H9 (cell line): ENCODE data around the gene NRG2. TPM values are rescaled to one million over a fixed set of nuclear protein-coding genes. Genes with fewer than 3 reads are reported as not detected.

Source experiments
- DNase-seq: peaks from one replicate; pipeline ENCODE4 v3.0.0-alpha.2; 2017
- H2AFZ ChIP-seq: one replicate; pipeline ENCODE4 v1.6.1; 2013; ENCODE audit warnings: mild to moderate bottlenecking, low read length, control low read depth, moderate library complexity
- H2AK5ac ChIP-seq: 2 replicates; pipeline ENCODE4 v1.6.1; 2013; ENCODE audit warnings: low read length, control low read depth, mixed read lengths; ENCODE audit not compliant: insufficient read length
- H2BK120ac ChIP-seq: one replicate; pipeline ENCODE4 v1.6.1; 2013; ENCODE audit warnings: low read depth, mild to moderate bottlenecking, low read length, control low read depth, inconsistent platforms; ENCODE audit not compliant: poor library complexity, severe bottlenecking
- H2BK12ac ChIP-seq: 2 replicates; pipeline ENCODE4 v1.6.1; 2013; ENCODE audit warnings: low read length, control low read depth, mixed read lengths, low read depth; ENCODE audit not compliant: insufficient read length
- H2BK15ac ChIP-seq: 2 replicates; pipeline ENCODE4 v1.6.1; 2013; ENCODE audit warnings: low read depth, low read length, control low read depth
- H2BK20ac ChIP-seq: one replicate; pipeline ENCODE4 v1.6.1; 2013; ENCODE audit warnings: low read depth, mild to moderate bottlenecking, low read length, control low read depth, inconsistent platforms; ENCODE audit not compliant: poor library complexity, severe bottlenecking
- H2BK5ac ChIP-seq: 2 replicates; pipeline ENCODE4 v1.6.1; 2013; ENCODE audit warnings: low read length, control low read depth, mixed read lengths; ENCODE audit not compliant: insufficient read length
- H3K14ac ChIP-seq: 2 replicates; pipeline ENCODE4 v1.6.1; 2013; ENCODE audit warnings: low read length, control low read depth; ENCODE audit not compliant: insufficient read depth
- H3K18ac ChIP-seq: 2 replicates; pipeline ENCODE4 v1.6.1; 2013; ENCODE audit warnings: low read depth, mild to moderate bottlenecking, mixed read lengths, low read length, control low read depth; ENCODE audit not compliant: insufficient read length
- H3K23ac ChIP-seq: 2 replicates; pipeline ENCODE4 v1.6.1; 2013; ENCODE audit warnings: low read length, control low read depth, mixed read lengths, low read depth; ENCODE audit not compliant: insufficient read length
- H3K23me2 ChIP-seq: 2 replicates; pipeline ENCODE4 v1.6.1; 2013; ENCODE audit warnings: low read depth, mild to moderate bottlenecking, mixed read lengths, low read length, control low read depth; ENCODE audit not compliant: insufficient read length, poor library complexity, severe bottlenecking
- H3K27ac ChIP-seq: 2 replicates; pipeline ENCODE4 v1.5.1; 2013; ENCODE audit warnings: low read length, control low read depth, mixed read lengths, low read depth; ENCODE audit not compliant: insufficient read length
- H3K27me3 ChIP-seq: 2 replicates; pipeline ENCODE4 v1.6.1; 2013; ENCODE audit warnings: low read length, control low read depth, inconsistent platforms; ENCODE audit not compliant: insufficient read depth
- H3K4ac ChIP-seq: 2 replicates; pipeline ENCODE4 v1.6.1; 2013; ENCODE audit warnings: low read depth, mild to moderate bottlenecking, control low read depth, inconsistent platforms, low read length, moderate library complexity
- H3K4me1 ChIP-seq: 2 replicates; pipeline ENCODE4 v1.6.1; 2013; ENCODE audit warnings: low read length, control low read depth, inconsistent platforms; ENCODE audit not compliant: insufficient read depth
- H3K4me2 ChIP-seq: 2 replicates; pipeline ENCODE4 v1.6.1; 2013; ENCODE audit warnings: low read length, control low read depth, mixed read lengths; ENCODE audit not compliant: insufficient read length, insufficient read depth
- H3K56ac ChIP-seq: 2 replicates; pipeline ENCODE4 v1.6.1; 2013; ENCODE audit warnings: low read depth, mild to moderate bottlenecking, mixed read lengths, low read length, control low read depth; ENCODE audit not compliant: insufficient read length
- H3K79me1 ChIP-seq: 2 replicates; pipeline ENCODE4 v1.6.1; 2013; ENCODE audit warnings: low read depth, mild to moderate bottlenecking, moderate library complexity, low read length, control low read depth, inconsistent platforms; ENCODE audit not compliant: insufficient read depth, poor library complexity, severe bottlenecking
- H3K79me2 ChIP-seq: 2 replicates; pipeline ENCODE4 v1.6.1; 2013; ENCODE audit warnings: low read length, control low read depth, inconsistent platforms; ENCODE audit not compliant: insufficient read depth
- H3K9ac ChIP-seq: 2 replicates; pipeline ENCODE4 v1.6.1; 2013; ENCODE audit warnings: low read length, control low read depth, mixed read lengths; ENCODE audit not compliant: insufficient read length; ENCODE audit errors: extremely low read depth
- H3K9me3 ChIP-seq: one replicate; pipeline ENCODE4 v1.6.1; 2013; ENCODE audit warnings: low read depth, low read length, inconsistent platforms; ENCODE audit not compliant: control insufficient read depth
- H3T11ph ChIP-seq: one replicate; pipeline ENCODE4 v1.6.1; 2013; ENCODE audit warnings: mild to moderate bottlenecking, low read length, control low read depth, inconsistent platforms
- H4K20me1 ChIP-seq: one replicate; pipeline ENCODE4 v1.6.1; 2013; ENCODE audit not compliant: control insufficient read depth, insufficient read length, insufficient read depth
- H4K5ac ChIP-seq: 2 replicates; pipeline ENCODE4 v1.6.1; 2013; ENCODE audit warnings: low read depth, mild to moderate bottlenecking, mixed read lengths, low read length, control low read depth; ENCODE audit not compliant: insufficient read length
- H4K8ac ChIP-seq: replicated peaks from 2 replicates; pipeline ENCODE4 v1.6.1; 2013; ENCODE audit warnings: low read length, control low read depth, mixed read lengths, low read depth; ENCODE audit not compliant: insufficient read length
- H4K91ac ChIP-seq: 2 replicates; pipeline ENCODE4 v1.6.1; 2013; ENCODE audit warnings: low read depth, mild to moderate bottlenecking, moderate library complexity, mixed read lengths, low read length, control low read depth; ENCODE audit not compliant: insufficient read length
- H3K27ac Mint-ChIP-seq, 3 experiments: 2 replicates in 2 of 3; 3 replicates in 1 of 3; pipeline ENCODE4 v1.8.0; 2020 to 2021; ENCODE audit warnings: mixed read lengths in 3 of 3, mild to moderate bottlenecking in 1 of 3, moderate library complexity in 1 of 3
- H3K27me3 Mint-ChIP-seq: 2 replicates; pipeline ENCODE4 v1.8.0; 2021; ENCODE audit warnings: low read depth, mild to moderate bottlenecking, moderate library complexity, mixed read lengths
- H3K36me3 Mint-ChIP-seq, 3 experiments: 2 replicates in 2 of 3; 3 replicates in 1 of 3; pipeline ENCODE4 v1.8.0; 2020 to 2021; ENCODE audit warnings: low read depth in 3 of 3, mixed read lengths in 3 of 3; ENCODE audit not compliant: insufficient read depth in 1 of 3
- H3K4me1 Mint-ChIP-seq, 2 experiments: 2 replicates each; pipeline ENCODE4 v1.8.0; 2020; ENCODE audit warnings: mixed read lengths in 2 of 2
- H3K4me3 Mint-ChIP-seq, 2 experiments: 2 replicates in 1 of 2; 3 replicates in 1 of 2; pipeline ENCODE4 v1.8.0; 2020 to 2021; ENCODE audit warnings: mild to moderate bottlenecking in 2 of 2, mixed read lengths in 2 of 2, moderate library complexity in 1 of 2
- H3K9me3 Mint-ChIP-seq, 2 experiments: 2 replicates in 1 of 2; 3 replicates in 1 of 2; pipeline ENCODE4 v1.8.0; 2020; ENCODE audit warnings: mild to moderate bottlenecking in 2 of 2, mixed read lengths in 2 of 2, moderate library complexity in 1 of 2
- CTCF ChIP-seq: fragments of 200-600 bp; sonication (generic); conservative IDR thresholded peaks from 3 replicates; pipeline ENCODE4 v1.8.0; 2021; ENCODE audit warnings: antibody characterized with exemption, mild to moderate bottlenecking
- WGBS: extraction: QIAGEN DNeasy Blood & Tissue Kit; methylation state at CpG from one replicate; pipeline ENCODE4 v1.1.7; 2013; ENCODE audit warnings: missing lambda C conversion rate, low lambda C conversion rate, mixed read lengths; ENCODE audit not compliant: insufficient read length; ENCODE audit errors: extremely low coverage; 5-methylcytosine and 5-hydroxymethylcytosine counted together
- total RNA-seq: library from RNA; stranded (reverse); gene quantifications from 2 replicates; pipeline ENCODE4 v1.2.1, GENCODE V29; 2021

Gene NRG2
- total RNA-seq, 1 experiment from 2014 or later = not detected

- H3K9me3 Mint-ChIP-seq = no peaks in the 10 kb centered on the region
- H3K36me3 Mint-ChIP-seq = no peaks in the 10 kb centered on the region
- Histone ChIP-seq H4K8ac (no peak overlapping the region), H3K4ac (no peak overlapping the region), H3K27ac (no peak overlapping the region), H2BK5ac (no peak overlapping the region), H4K5ac (no peak overlapping the region), H3K9me3 (no peaks in the 10 kb centered on the region), H3K79me1 (no peaks in the 10 kb centered on the region), H3K14ac (no peak overlapping the region), H2BK120ac (no peak overlapping the region), H3K23ac (no peak overlapping the region), H3K27me3 (no peaks in the 10 kb centered on the region), H3K4me1 (no peaks in the 10 kb centered on the region), H3K23me2 (no peaks in the 10 kb centered on the region), H3K18ac (no peak overlapping the region), H3K9ac (no peak overlapping the region), H3K79me2 (no peaks in the 10 kb centered on the region), H2AK5ac (no peak overlapping the region), H2BK15ac (no peak overlapping the region), H3T11ph (no peak overlapping the region), H4K20me1 (no peaks in the 10 kb centered on the region), H2BK12ac (no peak overlapping the region), H4K91ac (no peak overlapping the region), H2BK20ac (no peak overlapping the region), H3K56ac (no peak overlapping the region), H2AFZ (no peak overlapping the region), H3K4me2 (no peak overlapping the region)
- H3K4me1 Mint-ChIP-seq = peaks cover 4 to 6% of the 10 kb centered on the region in 2 experiments; a peak in 1 of 4 replicates
- DNase-seq = no peak
- no CpG with 5 or more reads among the region's 2 CpGs for WGBS
- no peak for TF ChIP-seq CTCF
- H3K27me3 Mint-ChIP-seq = peaks cover 25% of the 10 kb centered on the region
- H3K4me3 Mint-ChIP-seq = no peak overlapping the region
- no peak overlapping the region for H3K27ac Mint-ChIP-seq
Observed at GRCh38 chr5:139811274-139811607, 231.9 kb downstream of the NRG2 start.
